K562 (cell line): ENCODE data around the gene RNF113B. TPM values are rescaled to one million over a fixed set of nuclear protein-coding genes. Genes with fewer than 3 reads are reported as not detected.

ENCODE experiments used
- ATAC-seq: fragments of 200-7000 bp; cut with Tn5 transposase; 3 replicates; pipeline ENCODE4 v1.9.1; 2020; ENCODE audit warnings: moderate library complexity
- BruUV-seq: library from RNA; stranded (reverse); fragments of 400-500 nt; replicated peaks from 2 replicates; lab custom pipeline; 2021; lab: Mats Ljungman, UMichigan
- CTCF ChIA-PET: fragments of 300-600 bp; formaldehyde crosslinking; extraction: SDS; loops from one replicate; lab custom pipeline; 2021; ENCODE audit warnings: low intra/inter-chr PET ratio; lab: Yijun Ruan, JAX
- POLR2A ChIA-PET: fragments of 300-600, 350-650 bp; sonication (Branson Sonifier 250); formaldehyde crosslinking; extraction: SDS; loops from one replicate; lab custom pipeline; 2021; ENCODE audit warnings: antibody characterized with exemption, inconsistent platforms; lab: Yijun Ruan, JAX
- DNase-seq, 4 experiments: peaks; one replicate each; pipeline versions ENCODE4 v3.0.0 to v3.0.0-alpha.2; 2011 to 2018; ENCODE audit warnings: low spot score in 3 of 4, mixed read lengths in 3 of 4; ENCODE audit errors: extremely low read depth in 1 of 4
- FAIRE-seq: peaks from 2 replicates; lab custom pipeline; 2011; peaks lifted over from hg19 to GRCh38; lab: Jason Lieb, UNC
- H2AFZ ChIP-seq: 2 replicates; pipeline ENCODE4 v1.6.0; 2011; ENCODE audit warnings: low read depth, low read length, control low read depth, inconsistent platforms
- H3K27ac ChIP-seq: fragments of 200-600 bp; 3 replicates; pipeline ENCODE4 v1.8.0; 2011; ENCODE audit warnings: low read depth, mild to moderate bottlenecking, control low read depth, inconsistent platforms, low read length, moderate library complexity, mixed read lengths; ENCODE audit errors: extremely low read depth
- H3K27me3 ChIP-seq, 2 experiments: fragments of 300-600 bp in 1 of 2; 2 replicates in 1 of 2; 3 replicates in 1 of 2; pipeline versions ENCODE4 v1.6.0 to v1.8.0; 2011; ENCODE audit warnings: inconsistent platforms in 2 of 2, low read length in 2 of 2, mild to moderate bottlenecking in 1 of 2, mixed read lengths in 1 of 2, moderate library complexity in 1 of 2; ENCODE audit not compliant: control insufficient read depth in 2 of 2, insufficient read depth in 2 of 2
- H3K36me3 ChIP-seq: fragments of 300-600 bp; 3 replicates; pipeline ENCODE4 v1.8.0; 2011; ENCODE audit warnings: mild to moderate bottlenecking, low read length, inconsistent platforms; ENCODE audit not compliant: control insufficient read depth, insufficient read depth
- H3K4me1 ChIP-seq, 2 experiments: fragments of 200-600 bp in 1 of 2; replicated peaks in 1 of 2; 2 replicates in 1 of 2; 3 replicates in 1 of 2; pipeline versions ENCODE4 v1.5.1 to v1.8.0; 2011; ENCODE audit warnings: inconsistent platforms in 2 of 2, low read length in 2 of 2, mild to moderate bottlenecking in 1 of 2, mixed read lengths in 1 of 2, moderate library complexity in 1 of 2; ENCODE audit not compliant: control insufficient read depth in 2 of 2, insufficient read depth in 2 of 2
- H3K4me2 ChIP-seq: 2 replicates; pipeline ENCODE4 v1.6.1; 2011; ENCODE audit warnings: low read length, control low read depth, inconsistent platforms, mixed read lengths; ENCODE audit not compliant: insufficient read depth
- H3K4me3 ChIP-seq: fragments of 200-600 bp; sonication (generic), shearing (Covaris generic); 2 replicates; pipeline ENCODE4 v1.5.1; 2016; ENCODE audit warnings: control low read depth, inconsistent platforms
- H3K79me2 ChIP-seq: fragments of 200-600 bp; 3 replicates; pipeline ENCODE4 v1.8.0; 2011; ENCODE audit warnings: low read length, inconsistent platforms; ENCODE audit not compliant: control insufficient read depth, insufficient read depth
- H3K9ac ChIP-seq, 2 experiments: 2 replicates each; pipeline versions ENCODE4 v1.6.0 to v1.6.1; 2011; ENCODE audit warnings: low read depth in 2 of 2, low read length in 2 of 2, control low read depth in 1 of 2, inconsistent platforms in 1 of 2, mild to moderate bottlenecking in 1 of 2, mixed read lengths in 1 of 2; ENCODE audit not compliant: insufficient read depth in 1 of 2
- H3K9me1 ChIP-seq: one replicate; pipeline ENCODE4 v1.6.0; 2011; ENCODE audit warnings: inconsistent platforms, mild to moderate bottlenecking, low read length, moderate library complexity; ENCODE audit not compliant: control insufficient read depth, insufficient read depth
- H3K9me3 ChIP-seq: replicated peaks from 2 replicates; pipeline ENCODE4 v1.5.1; 2011; ENCODE audit warnings: low read depth, low read length, inconsistent platforms; ENCODE audit not compliant: control insufficient read depth, insufficient read depth
- H4K20me1 ChIP-seq: replicated peaks from 2 replicates; pipeline ENCODE4 v1.6.1; 2011; ENCODE audit warnings: low read length, inconsistent platforms, mixed read lengths; ENCODE audit not compliant: control insufficient read depth, insufficient read depth
- CBX3 ChIP-seq, 2 experiments: IDR thresholded peaks; 1 replicate in 1 of 2; 2 replicates in 1 of 2; pipeline ENCODE4 v1.6.1; 2012; ENCODE audit warnings: inconsistent platforms in 2 of 2, low read length in 2 of 2, borderline replicate concordance in 1 of 2, control low read depth in 1 of 2
- KLF16 ChIP-seq: IDR thresholded peaks from 2 replicates; pipeline ENCODE4 v1.6.1; 2016; ENCODE audit warnings: antibody characterized with exemption
- ZBTB5 ChIP-seq: fragments of 450-650 bp; IDR thresholded peaks from 2 replicates; pipeline ENCODE4 v1.6.1; 2017; ENCODE audit warnings: antibody characterized with exemption
- ZBTB8A ChIP-seq: fragments of 450-650 bp; IDR thresholded peaks from 2 replicates; pipeline ENCODE4 v1.6.1; 2018; ENCODE audit warnings: mild to moderate bottlenecking, moderate library complexity; ENCODE audit not compliant: partially characterized antibody
- ZNF75A ChIP-seq: fragments of 450-650 bp; formaldehyde crosslinking; IDR thresholded peaks from 2 replicates; pipeline ENCODE4 v1.4.0; 2020; ENCODE audit warnings: mild to moderate bottlenecking
- ZNF76 ChIP-seq: fragments of 250-450 bp; sonication (Bioruptor Pico); IDR thresholded peaks from 2 replicates; pipeline ENCODE4 v1.4.0; 2020; ENCODE audit warnings: mild to moderate bottlenecking, moderate library complexity, borderline replicate concordance
- WGBS: fragments of 100-300 bp; shearing (Covaris generic); methylation state at CpG from one replicate; pipeline ENCODE4 v1.1.6; 2016; ENCODE audit warnings: low coverage, mixed read lengths; ENCODE audit not compliant: insufficient coverage; ENCODE audit errors: missing lambda C conversion rate; 5-methylcytosine and 5-hydroxymethylcytosine counted together
- in situ Hi-C: fragments of 300-500 bp; cut with MboI; formaldehyde crosslinking; loops from 4 replicates; pipeline ENCODE4 v1.15.0; 2018; ENCODE audit warnings: inconsistent platforms, mixed read lengths
- intact Hi-C: fragments of 100-400 bp; cut with micrococcal nuclease; formaldehyde crosslinking; loops from 2 replicates; pipeline ENCODE4 v1.14.2; 2022
- polyA plus RNA-seq, 8 experiments: library from polyadenylated mRNA; depleted of rRNA in 4 of 8; stranded (reverse) in 5 of 8; unstranded in 3 of 8; fragments of >200 nt; fragmentation: Nextera tagmentation in 2 of 8; fragmentation: Illumina TruSeq in 1 of 8; extraction: Ambion mirVana in 2 of 8; extraction: Trizol in 1 of 8; gene quantifications; 2 replicates each; pipeline versions ENCODE4 v1.2.1 to v1.2.3, GENCODE V29; 2011 to 2014; ENCODE audit warnings: inconsistent platforms in 1 of 8, missing spikeins in 1 of 8
- total RNA-seq, 7 experiments: library from RNA; depleted of rRNA in 6 of 7; stranded (reverse); fragments of >200 nt in 6 of 7; fragmentation: Illumina TruSeq in 2 of 7; extraction: Trizol in 2 of 7; gene quantifications; 2 replicates each; pipeline versions ENCODE4 v1.2.1 to v1.2.3, GENCODE V29; 2011 to 2021; ENCODE audit warnings: low replicate concordance in 1 of 7
- TF ChIP-seq, protein P1 (sequence below): sonication (generic); formaldehyde crosslinking; IDR thresholded peaks from 2 replicates; pipeline ENCODE4 v1.8.0; 2022; ENCODE audit warnings: missing genetic modification reagents, mild to moderate bottlenecking, borderline replicate concordance
- TF ChIP-seq, protein P2 (sequence below): fragments of 250-450 bp; sonication (Bioruptor Pico); IDR thresholded peaks from 2 replicates; pipeline ENCODE4 v1.8.0; 2022; ENCODE audit warnings: moderate library complexity, mild to moderate bottlenecking, inconsistent platforms
- TF ChIP-seq, protein P3 (sequence below): fragments of 250-450 bp; sonication (Bioruptor Pico); IDR thresholded peaks from 2 replicates; pipeline ENCODE4 v1.4.0; 2020; ENCODE audit warnings: mild to moderate bottlenecking

Gene RNF113B
- total and polyA plus RNA-seq, 9 of the 15 experiments (the other 6 are each of a cell fraction or from before 2014, with no cell fraction given), result 0.09 TPM; not detected in 8

DNA sequence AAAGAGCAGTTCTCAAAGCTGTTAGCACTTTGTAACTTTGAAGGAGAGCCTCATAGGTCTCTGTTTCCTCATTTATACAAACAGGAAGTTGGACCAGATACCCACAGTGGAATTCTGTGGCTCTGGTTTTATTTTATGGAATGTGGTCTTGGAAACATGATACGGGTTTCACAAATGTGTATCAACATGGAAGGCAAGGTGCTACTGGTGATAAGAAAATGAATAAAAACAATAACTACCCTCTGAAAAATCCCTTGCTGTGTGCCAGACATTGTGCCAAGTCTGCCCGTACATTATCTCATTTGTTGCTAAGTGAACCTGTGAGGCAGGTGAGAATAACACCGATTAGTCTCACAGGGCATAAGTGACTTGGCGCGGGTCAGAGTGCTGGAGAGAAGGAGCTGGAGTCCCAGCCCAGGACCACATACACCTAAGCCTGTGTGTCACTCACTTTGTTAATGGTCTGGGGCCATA, 45.0 kb upstream of the RNF113B start:
- DNase-seq (no peak), FAIRE-seq (no peak), ATAC-seq (no peak)
- H3K4me2 ChIP-seq, result no peak overlapping the region
- CTCF ChIA-PET, result no interaction called here
- H4K20me1 ChIP-seq, result no peaks in the 10 kb centered on the region; the same call in 1 of the 2 replicates
- WGBS, result 11% methylated on average over 5 of the region's 5 CpGs
- intact Hi-C loops (no loop called here), in situ Hi-C loops (no loop called here)
- no peak overlapping the region for H3K27ac ChIP-seq
- no peak overlapping the region for H2AFZ ChIP-seq
- peaks cover 0 to 4% of the 10 kb centered on the region in 2 experiments; a peak in 3 of 5 replicates for H3K4me1 ChIP-seq
- H3K79me2 ChIP-seq, result no peaks in the 10 kb centered on the region
- H3K9me3 ChIP-seq, result no peaks in the 10 kb centered on the region
- peaks cover 8 to 37% of the 10 kb centered on the region in 2 experiments; a peak in 4 of 5 replicates for H3K27me3 ChIP-seq
- H3K9ac ChIP-seq, result no peak overlapping the region
- H3K36me3 ChIP-seq, result no peaks in the 10 kb centered on the region
- H3K4me3 ChIP-seq, result no peak overlapping the region
- H3K9me1 ChIP-seq, result no peaks in the 10 kb centered on the region
- BruUV-seq, result no TSS peak
- POLR2A ChIA-PET, result interaction anchor here (0.6 kb wide), 1 partner anchor 50 kb away, joined by 3 read pairs; no protein-coding TSS in a partner anchor
- TF ChIP-seq ZBTB8A, result no peak
- TF ChIP-seq ZNF75A (CRISPR knock-in tag), result no peak
- TF ChIP-seq, protein P1, sequence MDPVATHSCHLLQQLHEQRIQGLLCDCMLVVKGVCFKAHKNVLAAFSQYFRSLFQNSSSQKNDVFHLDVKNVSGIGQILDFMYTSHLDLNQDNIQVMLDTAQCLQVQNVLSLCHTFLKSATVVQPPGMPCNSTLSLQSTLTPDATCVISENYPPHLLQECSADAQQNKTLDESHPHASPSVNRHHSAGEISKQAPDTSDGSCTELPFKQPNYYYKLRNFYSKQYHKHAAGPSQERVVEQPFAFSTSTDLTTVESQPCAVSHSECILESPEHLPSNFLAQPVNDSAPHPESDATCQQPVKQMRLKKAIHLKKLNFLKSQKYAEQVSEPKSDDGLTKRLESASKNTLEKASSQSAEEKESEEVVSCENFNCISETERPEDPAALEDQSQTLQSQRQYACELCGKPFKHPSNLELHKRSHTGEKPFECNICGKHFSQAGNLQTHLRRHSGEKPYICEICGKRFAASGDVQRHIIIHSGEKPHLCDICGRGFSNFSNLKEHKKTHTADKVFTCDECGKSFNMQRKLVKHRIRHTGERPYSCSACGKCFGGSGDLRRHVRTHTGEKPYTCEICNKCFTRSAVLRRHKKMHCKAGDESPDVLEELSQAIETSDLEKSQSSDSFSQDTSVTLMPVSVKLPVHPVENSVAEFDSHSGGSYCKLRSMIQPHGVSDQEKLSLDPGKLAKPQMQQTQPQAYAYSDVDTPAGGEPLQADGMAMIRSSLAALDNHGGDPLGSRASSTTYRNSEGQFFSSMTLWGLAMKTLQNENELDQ (CRISPR knock-in tag), result no peak
- no peak for TF ChIP-seq KLF16
- TF ChIP-seq, protein P2, sequence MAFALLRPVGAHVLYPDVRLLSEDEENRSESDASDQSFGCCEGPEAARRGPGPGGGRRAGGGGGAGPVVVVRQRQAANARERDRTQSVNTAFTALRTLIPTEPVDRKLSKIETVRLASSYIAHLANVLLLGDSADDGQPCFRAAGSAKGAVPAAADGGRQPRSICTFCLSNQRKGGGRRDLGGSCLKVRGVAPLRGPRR (CRISPR knock-in tag), result no peak
- no peak for TF ChIP-seq ZBTB5
- no peak for TF ChIP-seq ZNF76 (CRISPR knock-in tag)
- no peak for TF ChIP-seq CBX3 (IDR thresholded peaks at IDR 0.05; ENCODE audit: borderline replicate concordance in 1 of 2, low read length in 2 of 2)
- TF ChIP-seq, protein P3, sequence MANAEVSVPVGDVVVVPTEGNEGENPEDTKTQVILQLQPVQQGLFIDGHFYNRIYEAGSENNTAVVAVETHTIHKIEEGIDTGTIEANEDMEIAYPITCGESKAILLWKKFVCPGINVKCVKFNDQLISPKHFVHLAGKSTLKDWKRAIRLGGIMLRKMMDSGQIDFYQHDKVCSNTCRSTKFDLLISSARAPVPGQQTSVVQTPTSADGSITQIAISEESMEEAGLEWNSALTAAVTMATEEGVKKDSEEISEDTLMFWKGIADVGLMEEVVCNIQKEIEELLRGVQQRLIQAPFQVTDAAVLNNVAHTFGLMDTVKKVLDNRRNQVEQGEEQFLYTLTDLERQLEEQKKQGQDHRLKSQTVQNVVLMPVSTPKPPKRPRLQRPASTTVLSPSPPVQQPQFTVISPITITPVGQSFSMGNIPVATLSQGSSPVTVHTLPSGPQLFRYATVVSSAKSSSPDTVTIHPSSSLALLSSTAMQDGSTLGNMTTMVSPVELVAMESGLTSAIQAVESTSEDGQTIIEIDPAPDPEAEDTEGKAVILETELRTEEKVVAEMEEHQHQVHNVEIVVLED, result no peak
